Vagina (tissue), 2 donors: ENCODE results near the gene EXD3.

Source experiments
- CTCF ChIP-seq, 3 experiments: fragments of 450-650 bp in 2 of 3; fragments of 200-600 bp in 1 of 3; sonication (generic) in 1 of 3; IDR thresholded peaks; one replicate each; pipeline ENCODE4 v1.5.1; 2017 to 2019; ENCODE audit warnings: antibody characterized with exemption in 3 of 3, mild to moderate bottlenecking in 2 of 3, moderate library complexity in 2 of 3
- POLR2AphosphoS5 ChIP-seq, 2 donors: sonication (generic); formaldehyde crosslinking; IDR thresholded peaks; one replicate each; pipeline ENCODE4 v1.9.0; 2017; ENCODE audit warnings: antibody characterized with exemption in 2 of 2, mild to moderate bottlenecking in 2 of 2, low read depth in 1 of 2; ENCODE audit not compliant: insufficient read depth in 1 of 2

GRCh38 chr9:137460363-137461315 lies 37.7 kb upstream of the EXD3 start:
- no peak for TF ChIP-seq CTCF (IDR thresholded peaks at IDR 0.05)
- TF ChIP-seq POLR2AphosphoS5 (IDR thresholded peaks at IDR 0.05; ENCODE audit: insufficient read depth in 1 of 2, low read depth in 1 of 2) = no peak
